ENCODE measurements around the gene MINDY4B. TPM values are rescaled to one million over a fixed set of nuclear protein-coding genes. Genes with fewer than 3 reads are reported as not detected.
A peak's percentile ranks its signal among the peaks of the same experiment; 100 is the strongest.

Gene MINDY4B
- total RNA-seq (ENCODE audit: unreplicated experiment) = 3.0 TPM
- long read RNA-seq, partial matches to known transcripts = 1 of 1 reads
- long read RNA-seq, other reads (novel, unspliced or antisense) = 0 of 1 reads

- peaks cover 3% of the 10 kb centered on the region for H3K27me3 Mint-ChIP-seq (ENCODE audit: unreplicated experiment)
- no peak within 1 kb of the TSS for H3K4me3 Mint-ChIP-seq (ENCODE audit: unreplicated experiment)
- no peak for DNase-seq (ENCODE audit: low spot score)
- no peaks in the 10 kb centered on the region for H3K9me3 Mint-ChIP-seq (ENCODE audit: unreplicated experiment)
- H3K4me1 Mint-ChIP-seq (ENCODE audit: unreplicated experiment) = peaks cover 6% of the 10 kb centered on the region
- no peaks in the 10 kb centered on the region for H3K36me3 Mint-ChIP-seq (ENCODE audit: low read depth, unreplicated experiment)
- TF ChIP-seq CTCF (IDR thresholded peaks at IDR 0.05; ENCODE audit: unreplicated experiment) = no peak
- peak within 1 kb of the TSS; percentile 28 for H3K27ac Mint-ChIP-seq (ENCODE audit: unreplicated experiment)
These were observed at the start of gene MINDY4B for GRCh38 chr3:150905339-150905738. Gene MINDY4B, minus strand, starts transcription at chr3:150905439. Its CDS starts 0 bp downstream, at chr3:150905439.

- no peaks in the 10 kb centered on the region for H3K4me1 Mint-ChIP-seq (ENCODE audit: unreplicated experiment)
- no peak for DNase-seq (ENCODE audit: low spot score)
- H3K27ac Mint-ChIP-seq (ENCODE audit: unreplicated experiment) = no peak overlapping the region
- H3K9me3 Mint-ChIP-seq (ENCODE audit: unreplicated experiment) = no peaks in the 10 kb centered on the region
- H3K4me3 Mint-ChIP-seq (ENCODE audit: unreplicated experiment) = no peak overlapping the region
- TF ChIP-seq CTCF (IDR thresholded peaks at IDR 0.05; ENCODE audit: unreplicated experiment) = no peak
- H3K27me3 Mint-ChIP-seq (ENCODE audit: unreplicated experiment) = no peaks in the 10 kb centered on the region
- no peaks in the 10 kb centered on the region for H3K36me3 Mint-ChIP-seq (ENCODE audit: low read depth, unreplicated experiment)
These were observed 46.7 kb upstream of the MINDY4B start for GRCh38 chr3:150951923-150952322.

GRCh38 chr3:150945226-150946032 is 40.2 kb upstream of the MINDY4B start:
- no peaks in the 10 kb centered on the region for H3K4me1 Mint-ChIP-seq (ENCODE audit: unreplicated experiment)
- no peak overlapping the region for H3K4me3 Mint-ChIP-seq (ENCODE audit: unreplicated experiment)
- no peaks in the 10 kb centered on the region for H3K36me3 Mint-ChIP-seq (ENCODE audit: low read depth, unreplicated experiment)
- DNase-seq (ENCODE audit: low spot score) = no peak
- H3K9me3 Mint-ChIP-seq (ENCODE audit: unreplicated experiment) = no peaks in the 10 kb centered on the region
- TF ChIP-seq CTCF (IDR thresholded peaks at IDR 0.05; ENCODE audit: unreplicated experiment) = no peak
- no peaks in the 10 kb centered on the region for H3K27me3 Mint-ChIP-seq (ENCODE audit: unreplicated experiment)
- H3K27ac Mint-ChIP-seq (ENCODE audit: unreplicated experiment) = no peak overlapping the region

- no peak overlapping the region for H3K4me3 Mint-ChIP-seq (ENCODE audit: unreplicated experiment)
- DNase-seq (ENCODE audit: low spot score) = no peak
- H3K4me1 Mint-ChIP-seq (ENCODE audit: unreplicated experiment) = no peaks in the 10 kb centered on the region
- no peak overlapping the region for H3K27ac Mint-ChIP-seq (ENCODE audit: unreplicated experiment)
- no peaks in the 10 kb centered on the region for H3K9me3 Mint-ChIP-seq (ENCODE audit: unreplicated experiment)
- TF ChIP-seq CTCF (IDR thresholded peaks at IDR 0.05; ENCODE audit: unreplicated experiment) = no peak
- no peaks in the 10 kb centered on the region for H3K27me3 Mint-ChIP-seq (ENCODE audit: unreplicated experiment)
- H3K36me3 Mint-ChIP-seq (ENCODE audit: low read depth, unreplicated experiment) = no peaks in the 10 kb centered on the region
These were observed 37.0 kb upstream of the MINDY4B start for GRCh38 chr3:150942221-150942620.

GRCh38 chr3:150936693-150937092 is 31.5 kb upstream of the MINDY4B start:
- H3K4me1 Mint-ChIP-seq (ENCODE audit: unreplicated experiment) = no peaks in the 10 kb centered on the region
- no peak overlapping the region for H3K4me3 Mint-ChIP-seq (ENCODE audit: unreplicated experiment)
- TF ChIP-seq CTCF (IDR thresholded peaks at IDR 0.05; ENCODE audit: unreplicated experiment) = no peak
- no peaks in the 10 kb centered on the region for H3K9me3 Mint-ChIP-seq (ENCODE audit: unreplicated experiment)
- H3K27me3 Mint-ChIP-seq (ENCODE audit: unreplicated experiment) = peaks cover 1% of the 10 kb centered on the region
- no peak for DNase-seq (ENCODE audit: low spot score)
- H3K27ac Mint-ChIP-seq (ENCODE audit: unreplicated experiment) = no peak overlapping the region
- H3K36me3 Mint-ChIP-seq (ENCODE audit: low read depth, unreplicated experiment) = no peaks in the 10 kb centered on the region
